Fibroblast of the aortic adventitia (primary cell): ENCODE measurements around the gene CD69. TPM values are rescaled to one million over a fixed set of nuclear protein-coding genes. Genes with fewer than 3 reads are reported as not detected.

Source experiments
- DNase-seq: peaks from one replicate; pipeline ENCODE4 v3.0.0-alpha.2; 2010; ENCODE audit warnings: low read depth
- H3K4me3 ChIP-seq: 2 replicates; pipeline ENCODE4 v1.5.1; 2011; ENCODE audit warnings: low read depth, mild to moderate bottlenecking, control low read depth, low read length, moderate library complexity
- total RNA-seq: library from RNA; depleted of rRNA; stranded (reverse); fragments of >200 nt; gene quantifications from 2 replicates; pipeline ENCODE4 v1.2.3, GENCODE V29; 2012; ENCODE audit warnings: low replicate concordance
- TF ChIP-seq, protein P1 (sequence below): IDR thresholded peaks from 2 replicates; pipeline ENCODE4 v1.5.1; 2011; ENCODE audit warnings: mild to moderate bottlenecking, low read length, control low read depth, inconsistent platforms; ENCODE audit not compliant: insufficient read depth

The CD69 gene
- total RNA-seq, 1 donor, result not detected

DNA sequence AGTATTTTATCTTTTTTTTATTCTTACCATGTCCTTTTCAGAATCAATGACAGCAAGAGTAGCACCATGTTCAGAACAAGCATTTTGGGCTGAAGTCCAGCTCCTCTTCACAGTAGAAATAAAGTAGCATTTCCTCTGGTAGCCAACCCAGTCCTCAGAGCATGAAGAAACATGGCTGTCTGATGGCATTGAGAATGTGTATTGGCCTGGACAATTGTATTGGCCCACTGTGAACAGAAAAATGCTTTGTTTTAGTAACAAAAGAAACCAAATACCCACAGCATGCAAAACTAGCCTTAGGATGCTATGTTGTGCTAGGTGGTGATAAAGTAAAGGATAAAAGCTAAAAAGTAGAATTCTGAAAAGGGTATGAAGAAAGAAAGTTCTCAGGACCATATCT is 5.7 kb downstream of the CD69 start:
- TF ChIP-seq, protein P1, sequence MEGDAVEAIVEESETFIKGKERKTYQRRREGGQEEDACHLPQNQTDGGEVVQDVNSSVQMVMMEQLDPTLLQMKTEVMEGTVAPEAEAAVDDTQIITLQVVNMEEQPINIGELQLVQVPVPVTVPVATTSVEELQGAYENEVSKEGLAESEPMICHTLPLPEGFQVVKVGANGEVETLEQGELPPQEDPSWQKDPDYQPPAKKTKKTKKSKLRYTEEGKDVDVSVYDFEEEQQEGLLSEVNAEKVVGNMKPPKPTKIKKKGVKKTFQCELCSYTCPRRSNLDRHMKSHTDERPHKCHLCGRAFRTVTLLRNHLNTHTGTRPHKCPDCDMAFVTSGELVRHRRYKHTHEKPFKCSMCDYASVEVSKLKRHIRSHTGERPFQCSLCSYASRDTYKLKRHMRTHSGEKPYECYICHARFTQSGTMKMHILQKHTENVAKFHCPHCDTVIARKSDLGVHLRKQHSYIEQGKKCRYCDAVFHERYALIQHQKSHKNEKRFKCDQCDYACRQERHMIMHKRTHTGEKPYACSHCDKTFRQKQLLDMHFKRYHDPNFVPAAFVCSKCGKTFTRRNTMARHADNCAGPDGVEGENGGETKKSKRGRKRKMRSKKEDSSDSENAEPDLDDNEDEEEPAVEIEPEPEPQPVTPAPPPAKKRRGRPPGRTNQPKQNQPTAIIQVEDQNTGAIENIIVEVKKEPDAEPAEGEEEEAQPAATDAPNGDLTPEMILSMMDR, result no peak
- no peak for DNase-seq
- no peak overlapping the region for H3K4me3 ChIP-seq

DNA sequence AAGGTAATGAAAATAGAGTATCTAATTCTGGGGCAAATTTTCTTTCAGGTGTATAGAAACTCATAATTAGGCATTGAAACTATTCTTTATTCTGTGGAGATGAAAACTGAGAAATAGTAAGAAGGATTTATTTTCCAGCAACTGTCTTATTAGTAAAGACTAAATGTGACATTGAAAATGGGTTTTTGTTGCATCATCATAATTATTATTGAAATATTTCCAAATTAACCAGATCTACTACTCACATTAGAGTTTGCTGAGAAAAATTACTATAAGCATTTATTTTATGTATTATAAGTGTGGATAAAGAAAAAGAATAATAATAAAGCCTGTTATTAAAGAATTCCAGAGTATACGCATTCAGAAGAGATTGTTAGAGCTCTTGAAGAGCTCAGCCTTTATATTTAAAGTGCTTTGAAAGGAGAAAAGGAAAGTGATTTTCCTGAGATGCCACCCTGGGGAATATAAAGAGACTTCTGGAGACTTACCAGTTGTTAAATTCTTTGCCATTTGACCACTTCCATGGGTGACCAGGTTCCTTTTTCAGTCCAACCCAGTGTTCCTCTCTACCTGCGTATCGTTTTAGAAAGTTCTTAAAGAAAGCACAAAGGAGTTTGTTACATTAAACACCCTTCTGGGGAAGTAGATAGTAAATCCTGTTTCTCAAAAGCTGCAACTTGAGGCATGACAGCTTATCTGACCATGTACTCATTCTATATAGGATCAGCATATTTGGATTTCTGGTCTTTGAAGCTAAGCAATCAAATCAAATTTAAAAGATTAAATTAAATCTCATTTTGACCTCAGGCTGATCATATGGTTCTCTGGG is 6.4 kb downstream of the CD69 start:
- TF ChIP-seq, protein P1, result no peak
- no peak for DNase-seq
- H3K4me3 ChIP-seq, result no peak overlapping the region

DNA sequence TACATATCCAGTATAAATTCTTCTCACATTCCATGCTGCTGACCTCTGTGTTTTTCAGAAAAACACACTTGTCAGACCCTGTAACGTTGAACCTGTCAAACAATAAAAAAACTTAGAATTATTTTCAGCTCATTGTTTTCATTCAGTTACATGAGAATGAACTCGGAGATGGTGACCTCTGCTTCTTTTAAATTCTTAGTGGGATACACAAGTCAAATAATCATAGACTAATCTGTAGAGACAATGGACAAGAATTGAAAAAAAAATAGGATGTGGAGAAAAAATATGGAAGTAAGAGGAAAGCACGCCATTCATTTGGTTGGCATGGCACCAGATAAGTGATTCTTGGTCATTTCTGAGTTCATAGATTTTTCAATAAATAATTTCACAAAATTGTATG is 7.2 kb downstream of the CD69 start:
- DNase-seq, result no peak
- no peak overlapping the region for H3K4me3 ChIP-seq
- TF ChIP-seq, protein P1, result no peak

DNA sequence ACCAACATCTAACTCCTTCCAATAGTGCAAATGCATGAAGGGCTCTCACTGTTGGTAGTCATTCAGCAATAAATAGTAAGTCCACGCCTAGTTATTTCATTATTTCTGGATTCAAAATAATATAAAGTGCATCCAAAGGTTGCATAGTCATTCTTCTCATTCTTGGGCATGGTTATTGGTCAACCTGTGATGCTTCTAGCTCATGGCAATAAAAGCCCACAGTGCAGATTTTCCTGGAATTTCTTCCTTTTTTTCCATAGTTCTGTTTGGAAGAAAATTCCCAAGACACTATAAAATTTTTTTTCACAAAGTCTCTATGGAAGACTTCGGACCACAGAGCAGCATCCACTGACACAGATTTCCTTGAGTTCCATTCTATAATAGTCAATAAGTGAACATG is 7.6 kb downstream of the CD69 start:
- DNase-seq, result no peak
- TF ChIP-seq, protein P1, result no peak
- H3K4me3 ChIP-seq, result no peak overlapping the region

DNA sequence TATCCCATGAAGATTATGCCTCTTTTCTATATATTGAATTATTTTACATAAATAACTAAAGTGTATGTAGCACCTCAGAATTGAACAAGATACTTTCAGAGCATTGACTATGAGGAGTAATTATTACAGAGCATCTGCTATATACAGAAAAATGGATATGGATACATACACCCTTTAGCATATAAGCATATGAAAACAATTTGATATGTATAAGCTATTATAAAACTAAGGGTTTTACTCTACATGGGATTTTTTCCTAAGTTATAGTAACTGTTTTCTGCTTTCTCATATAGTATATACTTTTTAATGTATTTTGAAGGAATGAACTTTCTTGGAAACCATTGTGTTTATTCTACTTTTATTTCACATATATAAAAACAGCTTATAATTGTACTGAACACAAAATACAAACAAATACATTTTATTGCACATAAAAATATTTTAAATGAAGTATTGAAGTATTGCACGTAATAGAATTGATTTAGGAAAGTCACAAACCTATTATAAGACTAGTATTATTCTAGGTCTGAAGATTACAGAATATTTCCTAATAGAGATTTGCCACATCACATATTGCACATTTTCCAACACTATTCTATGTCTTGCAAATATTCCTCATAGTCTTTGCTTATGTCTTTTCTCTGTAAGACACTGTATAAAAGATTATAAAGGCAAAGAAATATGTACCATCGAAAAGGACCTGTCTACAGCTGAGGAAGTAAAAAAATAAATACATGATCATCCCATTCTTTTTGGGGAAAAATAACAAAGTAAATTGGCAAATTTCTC is 8.4 kb downstream of the CD69 start:
- TF ChIP-seq, protein P1, result no peak
- no peak for DNase-seq
- H3K4me3 ChIP-seq, result no peak overlapping the region

DNA sequence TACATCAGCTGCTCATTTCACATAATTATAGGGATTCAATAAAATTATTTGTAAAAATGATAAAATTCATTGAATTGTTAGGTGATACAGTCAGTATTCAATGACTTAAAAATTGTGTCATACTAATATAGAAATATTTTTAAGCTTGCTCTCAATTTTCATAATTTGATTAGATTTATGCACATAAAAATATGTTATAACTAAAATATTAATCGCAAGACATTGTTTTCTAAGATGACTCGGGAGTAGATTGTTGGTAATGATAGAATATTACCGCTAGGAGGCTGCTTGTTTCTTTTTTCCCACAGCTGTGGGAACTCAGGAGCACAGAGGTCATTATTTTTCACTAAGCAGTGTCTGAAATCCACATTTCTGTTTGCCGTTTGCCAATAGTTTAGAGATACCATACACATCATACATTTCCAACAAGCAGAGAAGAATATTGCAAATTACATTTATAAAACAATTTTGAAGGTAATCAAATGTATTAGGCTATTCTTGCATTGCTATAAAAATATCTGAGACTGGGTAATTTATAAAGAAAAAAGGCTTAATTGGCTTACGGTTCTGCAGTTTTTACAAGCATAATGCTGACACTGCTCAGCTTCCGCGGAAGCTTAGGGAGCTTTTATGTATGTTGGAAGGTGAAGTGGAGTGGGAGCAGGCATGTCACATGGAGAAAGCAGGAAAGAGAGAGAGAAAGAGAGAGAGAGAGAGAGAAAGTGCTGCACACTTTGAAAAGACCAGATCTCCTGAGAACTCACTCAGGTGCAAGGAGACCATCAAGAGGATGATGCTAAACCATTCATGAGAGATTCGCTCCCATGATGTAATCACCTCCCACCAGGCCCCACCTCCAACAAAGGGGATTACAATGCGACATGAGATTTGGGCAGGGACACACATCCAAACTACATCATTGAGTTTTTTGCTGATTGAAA is 9.2 kb downstream of the CD69 start:
- no peak overlapping the region for H3K4me3 ChIP-seq
- peak; percentile 27 for DNase-seq
- TF ChIP-seq, protein P1, result peak; percentile 52
